ENCODE measurements around the gene PMAIP1. TPM values are rescaled to one million over a fixed set of nuclear protein-coding genes. Genes with fewer than 3 reads are reported as not detected.

The PMAIP1 gene
- total and polyA plus RNA-seq, 2 donors from 2014 or later: 0.71 to 2.8 TPM

- no peak for TF ChIP-seq CTCF (IDR thresholded peaks at IDR 0.05; ENCODE audit: borderline replicate concordance, extremely low read depth, insufficient read depth)
- H3K27ac ChIP-seq (ENCODE audit: low read depth in 2 of 2, low read length in 2 of 2): no peak overlapping the region
- no peaks in the 10 kb centered on the region for H3K9me3 ChIP-seq (ENCODE audit: control insufficient read depth in 2 of 3, insufficient read depth in 1 of 3, low read length in 3 of 3)
- intact Hi-C loops (cut with DNase I): no loop called here
- no peaks in the 10 kb centered on the region for H3K27me3 ChIP-seq (ENCODE audit: control insufficient read depth, insufficient read depth, low read length)
- DNase-seq (no peak), FAIRE-seq (no peak)
- H3K36me3 ChIP-seq (ENCODE audit: control insufficient read depth in 2 of 3, insufficient read depth in 3 of 3, low read length in 3 of 3): no peaks in the 10 kb centered on the region
- no peak overlapping the region for H3K9ac ChIP-seq (ENCODE audit: low read length in 3 of 3)
- H3K4me1 ChIP-seq (ENCODE audit: control insufficient read depth in 2 of 3, insufficient read depth in 2 of 3, low read depth in 1 of 3, low read length in 3 of 3): no peaks in the 10 kb centered on the region
- no peak overlapping the region for H3K4me3 ChIP-seq (ENCODE audit: low read length in 3 of 3)
Observed at GRCh38 chr18:59874166-59874565, 25.6 kb upstream of the PMAIP1 start.

GRCh38 chr18:59876310-59876626, 23.5 kb upstream of the PMAIP1 start:
- no peak for FAIRE-seq
- no peak overlapping the region for H3K27ac ChIP-seq (ENCODE audit: low read depth in 2 of 2, low read length in 2 of 2)
- H3K4me1 ChIP-seq (ENCODE audit: control insufficient read depth in 2 of 3, insufficient read depth in 2 of 3, low read depth in 1 of 3, low read length in 3 of 3): no peaks in the 10 kb centered on the region
- H3K9me3 ChIP-seq (ENCODE audit: control insufficient read depth in 2 of 3, insufficient read depth in 1 of 3, low read length in 3 of 3): no peaks in the 10 kb centered on the region
- H3K36me3 ChIP-seq (ENCODE audit: control insufficient read depth in 2 of 3, insufficient read depth in 3 of 3, low read length in 3 of 3): no peaks in the 10 kb centered on the region
- intact Hi-C loops (cut with DNase I): no loop called here
- no peak for TF ChIP-seq CTCF (IDR thresholded peaks at IDR 0.05; ENCODE audit: borderline replicate concordance, extremely low read depth, insufficient read depth)
- no peak overlapping the region for H3K4me3 ChIP-seq (ENCODE audit: low read length in 3 of 3)
- no peaks in the 10 kb centered on the region for H3K27me3 ChIP-seq (ENCODE audit: control insufficient read depth, insufficient read depth, low read length)
- no peak overlapping the region for H3K9ac ChIP-seq (ENCODE audit: low read length in 3 of 3)
- DNase-seq: no peak

GRCh38 chr18:59877361-59877760, 22.4 kb upstream of the PMAIP1 start:
- no peaks in the 10 kb centered on the region for H3K27me3 ChIP-seq (ENCODE audit: control insufficient read depth, insufficient read depth, low read length)
- no peak overlapping the region for H3K4me3 ChIP-seq (ENCODE audit: low read length in 3 of 3)
- no peak overlapping the region for H3K27ac ChIP-seq (ENCODE audit: low read depth in 2 of 2, low read length in 2 of 2)
- intact Hi-C loops (cut with DNase I): no loop called here
- H3K4me1 ChIP-seq (ENCODE audit: control insufficient read depth in 2 of 3, insufficient read depth in 2 of 3, low read depth in 1 of 3, low read length in 3 of 3): peaks cover 0 to 2% (median 0%) of the 10 kb centered on the region in 3 donors
- H3K9me3 ChIP-seq (ENCODE audit: control insufficient read depth in 2 of 3, insufficient read depth in 1 of 3, low read length in 3 of 3): no peaks in the 10 kb centered on the region
- no peaks in the 10 kb centered on the region for H3K36me3 ChIP-seq (ENCODE audit: control insufficient read depth in 2 of 3, insufficient read depth in 3 of 3, low read length in 3 of 3)
- H3K9ac ChIP-seq (ENCODE audit: low read length in 3 of 3): no peak overlapping the region
- no peak for TF ChIP-seq CTCF (IDR thresholded peaks at IDR 0.05; ENCODE audit: borderline replicate concordance, extremely low read depth, insufficient read depth)
- FAIRE-seq (no peak), DNase-seq (no peak)

DNA sequence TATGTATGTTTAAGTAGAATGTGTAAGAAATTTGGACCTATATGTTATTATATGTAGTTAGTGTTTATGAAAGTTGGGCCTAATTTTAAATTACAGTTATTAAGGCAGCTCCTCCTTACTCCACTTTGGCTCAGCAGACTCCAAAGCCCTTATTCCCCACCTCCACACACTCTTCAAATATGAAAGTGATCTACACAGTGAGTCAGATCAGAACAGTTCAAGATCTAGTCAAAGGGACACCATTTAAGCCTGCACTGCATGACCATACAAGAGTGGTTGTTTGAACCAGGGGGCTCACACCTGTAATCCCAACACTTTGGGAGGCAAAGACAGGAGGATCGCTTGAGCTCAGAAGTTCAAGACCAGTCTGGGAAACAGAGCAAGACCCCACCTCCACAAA, 21.2 kb upstream of the PMAIP1 start:
- Histone ChIP-seq H3K27me3 (ENCODE audit: control insufficient read depth, insufficient read depth, low read length) (no peaks in the 10 kb centered on the region), H3K4me1 (ENCODE audit: control insufficient read depth in 2 of 3, insufficient read depth in 2 of 3, low read depth in 1 of 3, low read length in 3 of 3) (peaks cover 0 to 2% (median 0%) of the 10 kb centered on the region in 3 donors), H3K27ac (ENCODE audit: low read depth in 2 of 2, low read length in 2 of 2) (no peak overlapping the region), H3K9ac (ENCODE audit: low read length in 3 of 3) (no peak overlapping the region), H3K4me3 (ENCODE audit: low read length in 3 of 3) (no peak overlapping the region), H3K36me3 (ENCODE audit: control insufficient read depth in 2 of 3, insufficient read depth in 3 of 3, low read length in 3 of 3) (no peaks in the 10 kb centered on the region), H3K9me3 (ENCODE audit: control insufficient read depth in 2 of 3, insufficient read depth in 1 of 3, low read length in 3 of 3) (no peaks in the 10 kb centered on the region)
- DNase-seq (no peak), FAIRE-seq (no peak)
- TF ChIP-seq CTCF (IDR thresholded peaks at IDR 0.05; ENCODE audit: borderline replicate concordance, extremely low read depth, insufficient read depth): no peak
- intact Hi-C loops (cut with DNase I): no loop called here
